Breast epithelium (tissue), 3 donors: ENCODE data around the gene KCNG4.

Experiments
- CTCF ChIP-seq, 3 donors: fragments of 450-650 bp; IDR thresholded peaks; one replicate each; pipeline ENCODE4 v1.5.1; 2016 to 2017; ENCODE audit warnings: antibody characterized with exemption in 3 of 3, mild to moderate bottlenecking in 3 of 3, moderate library complexity in 3 of 3
- POLR2A ChIP-seq: fragments of 450-650 bp; IDR thresholded peaks from one replicate; pipeline ENCODE4 v1.6.1; 2016; ENCODE audit warnings: antibody characterized with exemption, mild to moderate bottlenecking, moderate library complexity
- POLR2AphosphoS5 ChIP-seq, 3 donors: sonication (generic); formaldehyde crosslinking; IDR thresholded peaks; one replicate each; pipeline ENCODE4 v1.6.1; 2017; ENCODE audit warnings: antibody characterized with exemption in 3 of 3

GRCh38 chr16:84228256-84228838, 11.5 kb downstream of the KCNG4 start:
- no peak for TF ChIP-seq POLR2A
- TF ChIP-seq CTCF (IDR thresholded peaks at IDR 0.05) = no peak
- TF ChIP-seq POLR2AphosphoS5 (IDR thresholded peaks at IDR 0.05) = no peak
